DOHH2 (cell line): ENCODE results near the gene ADCY10.

Experiments used
- CTCF ChIP-seq: fragments of 200-600 bp; sonication (generic); IDR thresholded peaks from one replicate; pipeline ENCODE4 v1.5.1; 2014; ENCODE audit warnings: antibody characterized with exemption, mild to moderate bottlenecking, low read depth, low read length; ENCODE audit not compliant: poor library complexity, severe bottlenecking
- EZH2phosphoT487 ChIP-seq: fragments of 200-600 bp; sonication (generic); IDR thresholded peaks from 2 replicates; pipeline ENCODE4 v1.6.1; 2017; ENCODE audit warnings: borderline replicate concordance, mild to moderate bottlenecking, antibody characterized with exemption, low read length, moderate library complexity, mixed read lengths

GRCh38 chr1:167856711-167857418, 57.1 kb downstream of the ADCY10 start:
- TF ChIP-seq CTCF (no peak), EZH2phosphoT487 (no peak)
